K562 (cell line): Measurements from ENCODE around the gene MAST3. TPM values are rescaled to one million over a fixed set of nuclear protein-coding genes. Genes with fewer than 3 reads are reported as not detected.
A peak's percentile ranks its signal among the peaks of the same experiment; 100 is the strongest.

Source experiments
- CBX2 ChIP-seq: fragments of 200-600 bp; sonication (generic); IDR thresholded peaks from one replicate; pipeline ENCODE4 v1.6.1; 2012; ENCODE audit warnings: mild to moderate bottlenecking, low read length, inconsistent platforms; ENCODE audit not compliant: insufficient read depth, poor library complexity, severe bottlenecking
- E4F1 ChIP-seq: fragments of 250-450 bp; sonication (Bioruptor Pico); IDR thresholded peaks from 2 replicates; pipeline ENCODE4 v1.5.0; 2021; ENCODE audit warnings: mild to moderate bottlenecking, borderline replicate concordance
- MLX ChIP-seq, 2 experiments: fragments of 450-650 bp in 1 of 2; sonication (generic) in 1 of 2; formaldehyde crosslinking; conservative IDR thresholded peaks; 2 replicates each; pipeline versions ENCODE4 v1.4.0 to v1.8.1; 2020 to 2022; ENCODE audit warnings: mild to moderate bottlenecking in 1 of 2, missing genetic modification reagents in 1 of 2
- RBBP5 ChIP-seq: fragments of 200-600 bp; sonication (generic); IDR thresholded peaks from 2 replicates; pipeline ENCODE4 v1.6.1; 2012; ENCODE audit warnings: borderline replicate concordance, mild to moderate bottlenecking, low read length, control low read depth, inconsistent platforms; ENCODE audit not compliant: insufficient read depth, poor library complexity, severe bottlenecking
- RBM39 ChIP-seq: fragments of 200-400 bp; formaldehyde crosslinking; optimal IDR thresholded peaks from 2 replicates; pipeline ENCODE3; 2018; ENCODE audit warnings: low read depth, low read length
- REST ChIP-seq, 2 experiments: fragments of 450-650 bp; formaldehyde crosslinking in 1 of 2; IDR thresholded peaks; 2 replicates each; pipeline versions ENCODE4 v1.4.0 to v1.6.1; 2014 to 2020; ENCODE audit warnings: mild to moderate bottlenecking in 2 of 2, borderline replicate concordance in 1 of 2, low read depth in 1 of 2
- polyA plus RNA-seq, 8 experiments: library from polyadenylated mRNA; depleted of rRNA in 4 of 8; stranded (reverse) in 5 of 8; unstranded in 3 of 8; fragments of >200 nt; fragmentation: Nextera tagmentation in 2 of 8; fragmentation: Illumina TruSeq in 1 of 8; extraction: Ambion mirVana in 2 of 8; extraction: Trizol in 1 of 8; gene quantifications; 2 replicates each; pipeline versions ENCODE4 v1.2.1 to v1.2.3, GENCODE V29; 2011 to 2014; ENCODE audit warnings: inconsistent platforms in 1 of 8, missing spikeins in 1 of 8
- total RNA-seq, 7 experiments: library from RNA; depleted of rRNA in 6 of 7; stranded (reverse); fragments of >200 nt in 6 of 7; fragmentation: Illumina TruSeq in 2 of 7; extraction: Trizol in 2 of 7; gene quantifications; 2 replicates each; pipeline versions ENCODE4 v1.2.1 to v1.2.3, GENCODE V29; 2011 to 2021; ENCODE audit warnings: low replicate concordance in 1 of 7

The MAST3 gene
- total and polyA plus RNA-seq, 9 of the 15 experiments (the other 6 are each of a cell fraction or from before 2014, with no cell fraction given), result 0.94 to 9.9 (median 2.4) TPM

- TF ChIP-seq REST (IDR thresholded peaks at IDR 0.05; ENCODE audit: borderline replicate concordance) (peak; percentile 11; the same call in 1 of the 2 replicates), REST (CRISPR knock-in tag; IDR thresholded peaks at IDR 0.05; ENCODE audit: low read depth) (no peak), MLX (CRISPR knock-in tag; conservative IDR thresholded peaks at IDR 0.05) (no peak), RBM39 (no peak), RBBP5 (no peak), CBX2 (no peak), E4F1 (CRISPR knock-in tag) (no peak)
Measured at GRCh38 chr19:18060472-18060871, 37.1 kb upstream of the MAST3 start (continued).
